H1 (cell line): ENCODE measurements around the gene MAFG. TPM values are rescaled to one million over a fixed set of nuclear protein-coding genes. Genes with fewer than 3 reads are reported as not detected.

Experiments
- polyA plus RNA-seq, 7 experiments: library from polyadenylated mRNA; depleted of rRNA in 3 of 7; stranded (reverse) in 5 of 7; unstranded in 2 of 7; fragments of >200 nt in 5 of 7; fragments of 200-250 nt in 2 of 7; gene quantifications; 1 replicate in 5 of 7; 2 replicates in 1 of 7; 4 replicates in 1 of 7; pipeline versions ENCODE4 v1.2.1 to v1.2.3, GENCODE V29; 2011 to 2013; ENCODE audit warnings: missing spikeins in 2 of 7, mixed read lengths in 2 of 7
- total RNA-seq: library from RNA; stranded (reverse); fragmentation: NEBNext Ultra II Directional; extraction: Animal tissue kit (Norgen Biotek cat#: 25700); gene quantifications from 2 replicates; pipeline ENCODE4 v1.2.1, GENCODE V29; 2021
- TF ChIP-seq, protein P1 (sequence below): fragments of 300-600 bp; sonication (generic); IDR thresholded peaks from 2 replicates; pipeline ENCODE4 v1.7.1; 2012; ENCODE audit warnings: low read length, moderate library complexity, mild to moderate bottlenecking, inconsistent platforms; ENCODE audit not compliant: insufficient replicate concordance

Gene MAFG
- total and polyA plus RNA-seq, 2 of the 8 experiments (the other 6 are each of a cell fraction or from before 2014, with no cell fraction given) = 25.5 to 26.9 TPM

DNA sequence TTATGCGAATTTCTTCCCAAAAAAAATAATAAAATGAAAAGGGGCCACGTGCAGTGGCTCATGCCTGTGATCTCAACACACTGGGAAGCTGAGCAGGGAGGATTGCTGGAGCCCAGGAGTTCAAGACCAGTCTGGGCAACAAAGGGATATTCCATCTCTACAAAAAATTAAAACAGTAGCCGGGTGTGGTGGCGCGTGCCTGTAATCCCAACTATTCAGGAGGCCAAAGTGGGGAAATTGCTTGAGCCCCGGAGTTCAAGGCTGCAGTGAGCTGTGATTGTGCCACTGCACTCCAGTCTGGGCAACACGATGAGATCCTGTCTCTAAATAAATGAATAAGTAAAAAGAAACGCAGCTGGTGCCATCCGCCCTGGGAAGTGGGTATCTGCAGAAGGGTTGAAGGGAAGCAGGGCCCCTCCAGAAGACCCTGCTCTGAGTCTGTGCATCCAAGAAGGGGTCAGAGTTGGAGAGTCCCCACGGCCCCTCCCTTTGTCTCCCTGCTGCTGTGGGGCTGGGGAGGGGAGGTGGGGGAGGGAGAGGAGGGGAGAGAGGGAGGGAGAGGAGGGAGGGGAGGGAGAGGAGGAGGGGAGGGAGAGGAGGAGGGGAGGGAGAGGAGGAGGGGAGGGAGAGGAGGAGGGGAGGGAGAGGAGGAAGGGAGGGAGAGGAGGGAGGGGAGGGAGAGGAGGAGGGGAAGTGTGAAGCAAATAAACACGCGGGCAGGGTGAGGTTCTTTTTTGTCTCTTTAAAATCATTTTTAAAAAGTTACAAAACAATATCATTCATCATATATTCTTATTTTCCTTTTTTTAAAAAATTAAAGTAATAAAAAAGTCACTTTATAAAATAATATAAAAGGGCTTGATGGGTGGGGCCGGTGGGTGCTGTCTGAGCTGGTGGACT lies 24.5 kb upstream of the MAFG start (continued):
- TF ChIP-seq, protein P1, sequence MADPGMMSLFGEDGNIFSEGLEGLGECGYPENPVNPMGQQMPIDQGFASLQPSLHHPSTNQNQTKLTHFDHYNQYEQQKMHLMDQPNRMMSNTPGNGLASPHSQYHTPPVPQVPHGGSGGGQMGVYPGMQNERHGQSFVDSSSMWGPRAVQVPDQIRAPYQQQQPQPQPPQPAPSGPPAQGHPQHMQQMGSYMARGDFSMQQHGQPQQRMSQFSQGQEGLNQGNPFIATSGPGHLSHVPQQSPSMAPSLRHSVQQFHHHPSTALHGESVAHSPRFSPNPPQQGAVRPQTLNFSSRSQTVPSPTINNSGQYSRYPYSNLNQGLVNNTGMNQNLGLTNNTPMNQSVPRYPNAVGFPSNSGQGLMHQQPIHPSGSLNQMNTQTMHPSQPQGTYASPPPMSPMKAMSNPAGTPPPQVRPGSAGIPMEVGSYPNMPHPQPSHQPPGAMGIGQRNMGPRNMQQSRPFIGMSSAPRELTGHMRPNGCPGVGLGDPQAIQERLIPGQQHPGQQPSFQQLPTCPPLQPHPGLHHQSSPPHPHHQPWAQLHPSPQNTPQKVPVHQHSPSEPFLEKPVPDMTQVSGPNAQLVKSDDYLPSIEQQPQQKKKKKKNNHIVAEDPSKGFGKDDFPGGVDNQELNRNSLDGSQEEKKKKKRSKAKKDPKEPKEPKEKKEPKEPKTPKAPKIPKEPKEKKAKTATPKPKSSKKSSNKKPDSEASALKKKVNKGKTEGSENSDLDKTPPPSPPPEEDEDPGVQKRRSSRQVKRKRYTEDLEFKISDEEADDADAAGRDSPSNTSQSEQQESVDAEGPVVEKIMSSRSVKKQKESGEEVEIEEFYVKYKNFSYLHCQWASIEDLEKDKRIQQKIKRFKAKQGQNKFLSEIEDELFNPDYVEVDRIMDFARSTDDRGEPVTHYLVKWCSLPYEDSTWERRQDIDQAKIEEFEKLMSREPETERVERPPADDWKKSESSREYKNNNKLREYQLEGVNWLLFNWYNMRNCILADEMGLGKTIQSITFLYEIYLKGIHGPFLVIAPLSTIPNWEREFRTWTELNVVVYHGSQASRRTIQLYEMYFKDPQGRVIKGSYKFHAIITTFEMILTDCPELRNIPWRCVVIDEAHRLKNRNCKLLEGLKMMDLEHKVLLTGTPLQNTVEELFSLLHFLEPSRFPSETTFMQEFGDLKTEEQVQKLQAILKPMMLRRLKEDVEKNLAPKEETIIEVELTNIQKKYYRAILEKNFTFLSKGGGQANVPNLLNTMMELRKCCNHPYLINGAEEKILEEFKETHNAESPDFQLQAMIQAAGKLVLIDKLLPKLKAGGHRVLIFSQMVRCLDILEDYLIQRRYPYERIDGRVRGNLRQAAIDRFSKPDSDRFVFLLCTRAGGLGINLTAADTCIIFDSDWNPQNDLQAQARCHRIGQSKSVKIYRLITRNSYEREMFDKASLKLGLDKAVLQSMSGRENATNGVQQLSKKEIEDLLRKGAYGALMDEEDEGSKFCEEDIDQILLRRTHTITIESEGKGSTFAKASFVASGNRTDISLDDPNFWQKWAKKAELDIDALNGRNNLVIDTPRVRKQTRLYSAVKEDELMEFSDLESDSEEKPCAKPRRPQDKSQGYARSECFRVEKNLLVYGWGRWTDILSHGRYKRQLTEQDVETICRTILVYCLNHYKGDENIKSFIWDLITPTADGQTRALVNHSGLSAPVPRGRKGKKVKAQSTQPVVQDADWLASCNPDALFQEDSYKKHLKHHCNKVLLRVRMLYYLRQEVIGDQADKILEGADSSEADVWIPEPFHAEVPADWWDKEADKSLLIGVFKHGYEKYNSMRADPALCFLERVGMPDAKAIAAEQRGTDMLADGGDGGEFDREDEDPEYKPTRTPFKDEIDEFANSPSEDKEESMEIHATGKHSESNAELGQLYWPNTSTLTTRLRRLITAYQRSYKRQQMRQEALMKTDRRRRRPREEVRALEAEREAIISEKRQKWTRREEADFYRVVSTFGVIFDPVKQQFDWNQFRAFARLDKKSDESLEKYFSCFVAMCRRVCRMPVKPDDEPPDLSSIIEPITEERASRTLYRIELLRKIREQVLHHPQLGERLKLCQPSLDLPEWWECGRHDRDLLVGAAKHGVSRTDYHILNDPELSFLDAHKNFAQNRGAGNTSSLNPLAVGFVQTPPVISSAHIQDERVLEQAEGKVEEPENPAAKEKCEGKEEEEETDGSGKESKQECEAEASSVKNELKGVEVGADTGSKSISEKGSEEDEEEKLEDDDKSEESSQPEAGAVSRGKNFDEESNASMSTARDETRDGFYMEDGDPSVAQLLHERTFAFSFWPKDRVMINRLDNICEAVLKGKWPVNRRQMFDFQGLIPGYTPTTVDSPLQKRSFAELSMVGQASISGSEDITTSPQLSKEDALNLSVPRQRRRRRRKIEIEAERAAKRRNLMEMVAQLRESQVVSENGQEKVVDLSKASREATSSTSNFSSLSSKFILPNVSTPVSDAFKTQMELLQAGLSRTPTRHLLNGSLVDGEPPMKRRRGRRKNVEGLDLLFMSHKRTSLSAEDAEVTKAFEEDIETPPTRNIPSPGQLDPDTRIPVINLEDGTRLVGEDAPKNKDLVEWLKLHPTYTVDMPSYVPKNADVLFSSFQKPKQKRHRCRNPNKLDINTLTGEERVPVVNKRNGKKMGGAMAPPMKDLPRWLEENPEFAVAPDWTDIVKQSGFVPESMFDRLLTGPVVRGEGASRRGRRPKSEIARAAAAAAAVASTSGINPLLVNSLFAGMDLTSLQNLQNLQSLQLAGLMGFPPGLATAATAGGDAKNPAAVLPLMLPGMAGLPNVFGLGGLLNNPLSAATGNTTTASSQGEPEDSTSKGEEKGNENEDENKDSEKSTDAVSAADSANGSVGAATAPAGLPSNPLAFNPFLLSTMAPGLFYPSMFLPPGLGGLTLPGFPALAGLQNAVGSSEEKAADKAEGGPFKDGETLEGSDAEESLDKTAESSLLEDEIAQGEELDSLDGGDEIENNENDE = no peak
